H1 (cell line): ENCODE measurements around the gene ZW10. TPM values are rescaled to one million over a fixed set of nuclear protein-coding genes. Genes with fewer than 3 reads are reported as not detected.

Experiments
- SP1 ChIP-seq: IDR thresholded peaks from 2 replicates; pipeline ENCODE4 v1.6.1; 2011; ENCODE audit warnings: low read depth, low read length
- polyA plus RNA-seq, 7 experiments: library from polyadenylated mRNA; depleted of rRNA in 3 of 7; stranded (reverse) in 5 of 7; unstranded in 2 of 7; fragments of >200 nt in 5 of 7; fragments of 200-250 nt in 2 of 7; gene quantifications; 1 replicate in 5 of 7; 2 replicates in 1 of 7; 4 replicates in 1 of 7; pipeline versions ENCODE4 v1.2.1 to v1.2.3, GENCODE V29; 2011 to 2013; ENCODE audit warnings: missing spikeins in 2 of 7, mixed read lengths in 2 of 7
- total RNA-seq: library from RNA; stranded (reverse); fragmentation: NEBNext Ultra II Directional; extraction: Animal tissue kit (Norgen Biotek cat#: 25700); gene quantifications from 2 replicates; pipeline ENCODE4 v1.2.1, GENCODE V29; 2021
- TF ChIP-seq, protein P1 (sequence below), 3 experiments: IDR thresholded peaks; 1 replicate in 2 of 3; 2 replicates in 1 of 3; pipeline versions ENCODE4 v1.5.1 to v1.6.1; 2011; ENCODE audit warnings: low read length in 3 of 3, mild to moderate bottlenecking in 3 of 3, inconsistent platforms in 2 of 3, low read depth in 1 of 3, moderate library complexity in 1 of 3; ENCODE audit not compliant: insufficient read depth in 1 of 3; ENCODE audit errors: control extremely low read depth in 1 of 3

The ZW10 gene
- total and polyA plus RNA-seq, 2 of the 8 experiments (the other 6 are each of a cell fraction or from before 2014, with no cell fraction given): 9.0 to 25.3 TPM

DNA sequence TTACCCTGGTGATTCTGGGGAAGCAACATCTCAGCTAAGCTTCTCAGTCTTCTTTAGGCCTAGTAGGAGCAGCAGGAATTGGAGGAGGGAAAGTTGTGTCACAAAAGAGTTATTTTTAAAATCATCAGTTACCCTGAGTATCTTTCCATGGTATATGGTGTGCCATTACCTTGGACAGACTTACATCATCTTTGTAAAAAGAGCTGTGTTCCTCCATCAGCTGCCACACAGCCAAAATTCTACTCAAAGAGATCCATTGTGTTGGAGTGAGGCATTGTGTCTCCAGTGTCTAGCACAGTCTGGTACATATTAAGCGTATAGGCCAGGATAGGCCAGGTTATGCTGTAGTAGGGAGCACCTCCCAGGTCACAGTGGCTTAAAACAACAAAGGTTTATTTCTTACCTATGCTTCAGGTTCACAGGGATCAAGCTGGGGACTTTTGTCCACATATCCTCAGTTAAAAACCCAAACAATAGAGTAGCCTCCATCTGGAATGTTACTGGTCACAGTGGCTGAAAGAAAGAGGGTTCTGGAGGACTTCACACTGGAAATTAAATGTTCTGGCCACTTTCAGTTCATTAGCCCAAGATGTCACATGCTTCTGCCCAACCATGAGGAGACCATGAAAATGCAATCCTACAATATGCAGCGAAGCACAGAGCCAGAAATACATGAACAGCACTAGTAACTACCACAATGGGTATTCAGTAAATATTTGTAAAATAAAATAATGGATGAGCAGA, 57.4 kb downstream of the ZW10 start (continued):
- no peak for TF ChIP-seq SP1
- TF ChIP-seq, protein P1, sequence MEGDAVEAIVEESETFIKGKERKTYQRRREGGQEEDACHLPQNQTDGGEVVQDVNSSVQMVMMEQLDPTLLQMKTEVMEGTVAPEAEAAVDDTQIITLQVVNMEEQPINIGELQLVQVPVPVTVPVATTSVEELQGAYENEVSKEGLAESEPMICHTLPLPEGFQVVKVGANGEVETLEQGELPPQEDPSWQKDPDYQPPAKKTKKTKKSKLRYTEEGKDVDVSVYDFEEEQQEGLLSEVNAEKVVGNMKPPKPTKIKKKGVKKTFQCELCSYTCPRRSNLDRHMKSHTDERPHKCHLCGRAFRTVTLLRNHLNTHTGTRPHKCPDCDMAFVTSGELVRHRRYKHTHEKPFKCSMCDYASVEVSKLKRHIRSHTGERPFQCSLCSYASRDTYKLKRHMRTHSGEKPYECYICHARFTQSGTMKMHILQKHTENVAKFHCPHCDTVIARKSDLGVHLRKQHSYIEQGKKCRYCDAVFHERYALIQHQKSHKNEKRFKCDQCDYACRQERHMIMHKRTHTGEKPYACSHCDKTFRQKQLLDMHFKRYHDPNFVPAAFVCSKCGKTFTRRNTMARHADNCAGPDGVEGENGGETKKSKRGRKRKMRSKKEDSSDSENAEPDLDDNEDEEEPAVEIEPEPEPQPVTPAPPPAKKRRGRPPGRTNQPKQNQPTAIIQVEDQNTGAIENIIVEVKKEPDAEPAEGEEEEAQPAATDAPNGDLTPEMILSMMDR (IDR thresholded peaks at IDR 0.05; ENCODE audit: control extremely low read depth in 1 of 3, insufficient read depth in 1 of 3, low read depth in 1 of 3, low read length in 3 of 3): no peak
